Activated CD8-positive, alpha-beta memory T cell treated with anti-CD3 and anti-CD28 coated beads for 1 hour (primary cell): Measurements from ENCODE around the gene CYB561D2.
A peak's percentile ranks its signal among the peaks of the same experiment; 100 is the strongest.

Source experiments
- DNase-seq, 2 donors: peaks; one replicate each; pipeline ENCODE4 v3.0.0-alpha.2; 2020; ENCODE audit warnings: low read depth in 1 of 2; ENCODE audit errors: extremely low read depth in 1 of 2

Gene CYB561D2

DNA sequence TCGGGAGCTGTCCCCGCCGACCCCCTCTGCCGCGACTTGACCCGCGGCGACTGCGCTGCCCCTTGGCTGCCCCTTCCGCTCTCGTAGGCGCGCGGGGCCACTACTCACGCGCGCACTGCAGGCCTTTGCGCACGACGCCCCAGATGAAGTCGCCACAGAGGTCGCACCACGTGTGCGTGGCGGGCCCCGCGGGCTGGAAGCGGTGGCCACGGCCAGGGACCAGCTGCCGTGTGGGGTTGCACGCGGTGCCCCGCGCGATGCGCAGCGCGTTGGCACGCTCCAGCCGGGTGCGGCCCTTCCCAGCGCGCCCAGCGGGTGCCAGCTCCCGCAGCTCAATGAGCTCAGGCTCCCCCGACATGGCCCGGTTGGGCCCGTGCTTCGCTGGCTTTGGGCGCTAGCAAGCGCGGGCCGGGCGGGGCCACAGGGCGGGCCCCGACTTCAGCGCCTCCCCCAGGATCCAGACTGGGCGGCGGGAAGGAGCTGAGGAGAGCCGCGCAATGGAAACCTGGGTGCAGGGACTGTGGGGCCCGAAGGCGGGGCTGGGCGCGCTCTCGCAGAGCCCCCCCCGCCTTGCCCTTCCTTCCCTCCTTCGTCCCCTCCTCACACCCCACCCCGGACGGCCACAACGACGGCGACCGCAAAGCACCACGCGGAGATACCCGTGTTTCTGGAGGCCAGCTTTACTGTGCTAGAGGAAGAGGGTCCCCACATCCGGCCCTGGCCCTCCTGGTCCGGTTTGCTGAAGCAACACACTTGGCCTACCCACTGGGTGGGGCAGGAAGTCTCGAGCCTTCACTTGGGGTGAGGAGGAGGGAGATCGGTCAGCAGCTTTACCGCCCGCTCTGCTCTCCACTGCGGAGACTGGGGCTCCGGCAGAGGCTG lies 10.0 kb upstream of the CYB561D2 start, which contains the start of gene RASSF1:
TSS of gene RASSF1 (minus strand) at position 389 of the 882 bp plus-strand sequence. CDS start at position 358, 31 bp downstream.
- DNase-seq: peak in 1 of 2 donors; percentile 43

DNA sequence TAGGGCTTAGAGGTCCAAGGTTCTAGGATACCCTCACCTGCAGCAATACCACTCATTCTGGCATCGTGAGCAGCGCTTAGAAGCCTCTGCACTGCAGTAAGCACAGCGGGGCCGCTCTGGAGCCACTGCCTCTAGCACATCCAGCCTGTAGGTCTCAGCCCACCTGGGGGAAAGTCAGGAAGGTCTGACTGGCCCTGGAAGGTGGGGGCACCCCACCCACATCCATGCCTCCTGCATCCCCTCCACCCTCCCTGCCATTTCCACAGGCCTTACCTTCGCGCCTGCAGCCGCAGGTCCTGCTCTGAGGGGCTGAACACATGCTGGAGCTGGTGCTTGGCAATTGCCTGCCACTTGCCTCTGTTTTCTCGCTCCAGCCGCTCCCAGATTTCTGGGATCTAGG lies 9.1 kb upstream of the CYB561D2 start:
- DNase-seq: no peak

DNA sequence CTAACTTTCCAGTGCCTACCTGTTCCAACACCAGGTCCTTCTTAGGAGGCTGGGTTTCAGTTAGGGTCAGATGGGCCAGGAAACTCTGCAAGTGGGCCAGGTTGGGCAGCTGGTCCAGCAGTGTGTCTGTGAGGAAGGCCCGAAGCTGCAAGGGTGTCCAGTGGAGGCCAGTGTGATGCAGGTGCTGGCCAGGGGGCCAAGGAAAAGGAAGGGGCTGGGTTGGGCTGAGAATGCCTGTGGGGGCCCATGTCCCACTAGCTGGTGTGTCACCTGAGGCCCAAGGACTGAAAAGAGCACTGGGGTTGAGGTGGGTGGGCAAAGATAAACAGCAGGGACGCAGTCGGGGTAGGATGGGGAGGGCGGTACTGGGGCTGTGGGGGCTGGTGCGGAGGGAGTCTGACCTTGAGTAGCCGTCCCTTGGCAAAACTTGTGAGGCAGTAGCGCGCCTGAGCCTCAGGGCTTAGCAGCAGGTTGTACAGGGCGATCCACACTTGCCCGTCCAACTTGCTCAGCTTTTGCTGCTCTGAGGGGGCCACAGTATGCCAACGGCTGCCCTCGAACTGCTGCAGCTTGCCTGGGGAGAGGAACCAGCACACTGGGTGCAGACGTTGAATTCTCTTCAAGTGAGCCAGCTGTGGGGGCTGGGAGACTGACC lies 8.5 kb upstream of the CYB561D2 start:
- DNase-seq: no peak

DNA sequence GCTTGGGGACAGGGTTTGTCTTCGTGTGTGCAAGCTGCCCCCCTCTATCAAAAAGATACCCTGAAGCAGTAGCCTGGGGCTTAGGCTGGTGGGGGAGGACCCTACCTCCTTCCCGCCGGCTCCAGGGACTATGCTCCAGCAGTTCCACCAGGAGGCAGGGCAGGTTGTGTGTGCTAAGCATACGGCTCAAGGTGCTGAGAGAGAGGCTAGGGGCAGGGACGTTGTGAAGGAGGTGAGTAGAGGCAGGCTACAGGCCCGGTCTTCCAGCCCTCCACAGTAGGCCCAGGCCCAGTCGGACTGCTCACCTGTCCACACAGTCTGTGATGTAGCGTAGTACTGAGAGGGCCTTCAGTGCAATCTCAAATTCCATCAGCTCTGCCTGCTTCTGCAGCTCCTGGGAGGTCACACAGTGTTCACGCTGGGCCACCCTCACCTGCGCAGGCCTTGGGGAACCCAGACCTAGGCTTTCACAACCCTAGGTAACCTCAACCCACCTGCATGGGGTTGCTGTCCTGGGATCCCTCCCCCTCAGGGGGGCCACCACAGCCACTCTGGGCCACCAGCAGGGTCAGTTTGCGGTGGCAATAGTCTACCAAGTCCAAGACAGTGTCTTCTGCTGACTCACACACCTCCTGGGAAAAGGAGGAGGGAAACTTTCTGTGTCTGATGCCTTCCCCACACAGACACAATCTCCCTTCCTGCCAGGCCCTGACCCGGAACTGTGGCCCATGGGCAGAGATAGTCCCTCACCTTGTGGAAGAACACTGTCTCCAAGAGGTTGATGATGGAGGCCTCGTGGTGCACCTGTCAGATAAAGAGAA lies 7.6 kb upstream of the CYB561D2 start:
- no peak for DNase-seq

DNA sequence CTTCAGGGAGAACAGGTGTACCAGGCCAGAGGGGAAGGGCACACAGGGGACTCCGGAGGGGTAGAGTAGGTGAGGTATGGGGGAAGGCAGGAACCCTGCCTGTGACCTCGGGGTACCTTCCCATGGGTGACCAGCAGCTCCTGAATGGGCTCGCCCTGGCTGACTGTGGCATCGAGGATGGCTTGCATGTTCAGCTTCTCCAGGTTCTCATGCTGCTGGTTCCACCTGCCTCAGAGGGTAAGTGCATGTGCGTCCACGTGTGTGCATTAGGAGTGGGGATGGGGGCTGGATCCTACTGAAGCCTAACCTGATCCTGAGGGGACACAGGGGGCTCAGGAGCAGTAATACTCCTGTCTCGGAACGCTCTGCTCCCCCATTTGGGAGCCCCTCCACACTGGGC lies 5.7 kb upstream of the CYB561D2 start:
- DNase-seq: no peak

DNA sequence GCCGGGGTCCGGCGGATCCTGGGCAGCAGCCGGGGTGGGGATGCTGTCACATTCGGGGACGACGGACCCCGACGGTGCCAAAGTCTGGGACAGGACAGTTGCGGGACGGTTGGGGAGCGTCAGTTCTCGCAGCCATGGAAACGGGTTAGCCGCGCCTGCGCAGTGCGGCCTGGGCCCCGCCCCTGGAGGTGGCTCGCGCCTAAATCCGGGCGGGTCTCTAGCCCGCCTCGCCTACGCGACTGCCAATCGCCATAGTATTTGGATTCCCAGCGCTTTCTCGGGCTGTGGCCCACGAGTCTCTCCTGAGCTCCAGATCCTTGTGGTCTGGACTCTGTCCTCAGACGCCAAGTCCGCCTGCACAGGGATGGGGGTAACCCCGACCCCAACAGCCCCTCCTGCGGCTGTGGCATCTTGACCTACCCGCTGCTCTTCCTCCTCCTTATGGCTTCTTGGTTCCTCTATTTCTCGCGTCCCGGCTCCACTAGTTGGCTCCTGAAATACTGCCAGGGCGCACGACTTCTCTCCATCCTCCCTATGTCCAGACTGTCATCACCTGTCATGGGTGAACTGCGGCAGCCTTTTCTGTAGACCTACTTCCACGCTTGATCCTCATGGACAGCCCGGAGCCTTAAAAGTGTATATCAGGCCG lies 5.0 kb upstream of the CYB561D2 start, which contains the start of gene ZMYND10:
TSS of gene ZMYND10 (minus strand) at position 147 of the 649 bp plus-strand sequence. CDS start 153 bp downstream, outside the sequence.
- peak; percentile 38 to 66 for DNase-seq

DNA sequence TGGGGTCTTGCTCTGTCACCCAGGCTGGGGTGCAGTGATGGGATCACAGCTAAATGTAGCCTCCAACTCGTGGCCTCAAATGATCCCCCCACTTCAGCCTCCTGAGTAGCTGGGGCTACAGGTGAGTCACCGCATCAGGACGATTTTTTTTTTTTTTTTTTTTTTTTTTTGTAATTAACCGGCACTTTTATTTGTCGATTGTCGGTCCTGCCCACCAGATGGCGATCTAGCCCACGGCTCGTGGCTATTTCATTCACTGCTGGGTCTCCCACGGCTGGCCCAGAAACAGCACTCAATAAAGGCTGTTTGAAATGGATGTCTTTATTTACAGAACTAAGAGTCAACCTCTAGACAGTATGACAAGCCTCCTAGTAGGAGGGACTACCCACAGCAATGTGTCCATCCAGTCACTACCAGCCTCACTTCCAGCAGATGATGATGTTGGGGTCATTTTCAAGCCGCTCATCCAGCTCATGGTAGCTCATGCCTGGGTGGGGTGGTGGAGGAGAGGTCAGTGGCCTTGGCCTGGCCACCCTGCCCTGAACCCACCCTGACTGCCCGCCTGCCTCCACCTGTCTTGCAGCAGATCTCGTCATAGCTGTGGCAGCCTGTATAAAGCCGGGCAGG lies 3.4 kb upstream of the CYB561D2 start:
- DNase-seq: peak; percentile 47 to 57

DNA sequence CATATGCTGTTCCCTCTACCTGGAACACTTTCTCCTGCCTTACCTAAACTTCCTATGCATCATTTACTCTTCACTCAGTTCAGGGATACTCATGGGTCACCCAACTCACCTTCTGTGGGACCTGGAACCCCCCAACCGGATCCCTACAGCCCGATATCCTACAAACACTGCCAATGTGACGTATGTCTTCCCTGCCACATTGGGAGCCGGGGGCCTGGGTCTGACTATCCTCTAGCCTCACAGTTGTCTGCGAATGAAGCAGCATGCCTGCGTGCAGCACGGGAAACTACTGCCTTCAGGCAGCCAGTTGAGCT lies 492 bp upstream of the CYB561D2 start:
- DNase-seq: no peak

DNA sequence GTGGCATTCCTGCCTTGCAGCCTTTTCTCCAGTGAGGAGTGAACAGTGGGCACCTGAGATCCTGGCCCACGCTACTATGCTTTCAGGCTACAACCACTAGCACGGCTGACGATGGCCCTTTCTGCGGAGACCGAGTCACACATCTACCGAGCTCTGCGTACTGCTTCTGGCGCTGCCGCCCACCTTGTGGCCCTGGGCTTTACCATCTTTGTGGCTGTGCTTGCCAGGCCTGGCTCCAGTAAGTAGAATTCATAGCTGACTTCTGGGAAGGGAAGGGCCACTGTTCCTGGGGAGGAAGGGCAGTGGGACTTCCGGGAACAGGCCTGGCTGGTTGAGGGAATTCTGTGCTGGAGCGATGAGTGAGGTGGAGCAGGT lies 648 bp downstream of the CYB561D2 start:
- DNase-seq: no peak

DNA sequence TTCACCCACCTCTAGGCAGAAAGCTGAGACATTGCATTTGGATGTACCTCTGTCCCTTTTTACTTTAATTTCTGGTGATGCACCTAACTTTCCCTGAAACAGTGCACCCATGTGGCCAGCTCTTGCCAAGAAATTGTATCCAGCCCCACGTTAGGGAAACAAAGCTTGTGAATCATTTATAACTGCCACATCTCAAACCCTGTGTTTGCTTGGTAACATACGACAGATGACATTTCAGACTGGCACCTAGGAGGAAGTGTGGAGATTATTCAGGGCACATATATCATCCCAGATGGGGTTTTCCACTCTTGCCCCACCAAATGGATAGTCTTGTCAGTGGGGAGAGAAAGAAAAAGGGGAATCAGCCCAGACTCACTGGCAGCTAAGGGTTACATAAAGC lies 2.1 kb downstream of the CYB561D2 start:
- no peak for DNase-seq

DNA sequence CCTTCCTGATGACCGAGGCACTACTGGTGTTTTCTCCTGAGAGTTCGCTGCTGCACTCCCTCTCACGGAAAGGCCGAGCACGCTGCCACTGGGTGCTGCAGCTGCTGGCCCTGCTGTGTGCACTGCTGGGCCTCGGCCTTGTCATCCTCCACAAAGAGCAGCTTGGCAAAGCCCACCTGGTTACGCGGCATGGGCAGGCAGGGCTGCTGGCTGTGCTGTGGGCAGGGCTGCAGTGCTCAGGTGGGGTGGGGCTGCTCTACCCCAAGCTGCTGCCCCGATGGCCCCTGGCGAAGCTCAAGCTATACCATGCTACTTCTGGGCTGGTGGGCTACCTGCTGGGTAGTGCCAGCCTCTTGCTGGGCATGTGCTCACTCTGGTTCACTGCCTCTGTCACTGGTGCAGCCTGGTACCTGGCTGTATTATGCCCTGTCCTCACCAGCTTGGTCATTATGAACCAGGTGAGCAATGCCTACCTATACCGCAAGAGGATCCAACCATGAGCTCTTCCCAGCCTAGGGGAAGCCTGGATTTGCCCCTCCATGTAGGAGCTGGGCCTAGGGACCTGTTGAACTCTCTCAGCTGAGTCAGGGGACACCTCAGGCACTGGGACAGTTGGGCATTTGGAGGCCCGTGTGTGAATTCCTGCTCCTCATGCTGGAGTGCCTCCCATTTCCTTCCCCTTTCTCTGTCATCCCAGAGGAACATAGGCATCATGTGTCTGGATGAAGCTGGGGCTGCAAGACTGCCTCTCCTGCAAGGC lies 2.8 kb downstream of the CYB561D2 start:
- no peak for DNase-seq

DNA sequence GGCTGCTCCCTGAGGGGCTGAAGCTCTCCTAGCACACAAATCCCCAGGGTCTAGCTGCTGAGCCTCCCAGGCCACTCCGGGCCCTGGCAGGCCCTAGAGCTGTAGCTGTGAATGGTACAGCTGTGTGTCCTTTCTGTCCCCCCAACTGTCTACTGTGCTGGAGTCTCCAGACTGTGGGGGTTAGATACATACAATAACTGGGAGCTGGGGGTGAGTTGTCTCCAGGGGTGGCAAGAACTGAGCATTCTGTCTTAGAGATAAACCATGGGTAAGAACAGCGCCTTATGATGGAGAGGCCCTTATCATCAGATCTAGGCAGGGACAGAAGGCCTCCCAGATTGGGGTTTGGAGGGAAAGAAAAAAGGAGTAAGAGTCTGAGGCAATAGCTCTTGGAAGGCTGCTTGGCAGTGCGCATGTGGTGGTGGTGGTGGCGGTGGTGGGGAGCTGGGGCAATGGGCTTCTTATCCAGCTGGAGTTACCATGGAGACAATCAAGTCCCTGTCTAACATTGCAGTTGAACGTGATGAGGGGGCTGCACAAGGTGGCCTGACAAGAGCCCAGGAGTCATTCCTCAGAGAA lies 3.6 kb downstream of the CYB561D2 start:
- DNase-seq: no peak

DNA sequence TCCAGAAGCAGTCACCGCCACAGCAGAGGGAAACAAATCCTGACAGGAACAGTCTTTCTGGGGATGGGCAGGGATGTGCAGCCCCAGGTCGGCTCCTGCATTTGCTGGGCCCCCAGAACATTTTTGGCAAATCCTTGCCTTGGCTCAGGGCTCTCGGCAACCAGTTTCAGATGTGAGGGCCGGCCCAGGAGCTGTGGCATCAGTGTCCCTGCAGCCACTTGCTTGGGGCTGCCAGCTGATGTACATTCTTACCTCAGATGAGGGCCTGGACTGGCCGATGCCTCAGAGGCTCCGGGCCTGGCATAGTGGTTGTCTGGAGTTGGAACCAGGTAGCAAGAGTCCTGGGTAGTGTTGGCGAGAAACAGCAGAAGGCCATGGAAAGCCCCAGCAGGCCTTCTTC lies 4.2 kb downstream of the CYB561D2 start:
- no peak for DNase-seq

DNA sequence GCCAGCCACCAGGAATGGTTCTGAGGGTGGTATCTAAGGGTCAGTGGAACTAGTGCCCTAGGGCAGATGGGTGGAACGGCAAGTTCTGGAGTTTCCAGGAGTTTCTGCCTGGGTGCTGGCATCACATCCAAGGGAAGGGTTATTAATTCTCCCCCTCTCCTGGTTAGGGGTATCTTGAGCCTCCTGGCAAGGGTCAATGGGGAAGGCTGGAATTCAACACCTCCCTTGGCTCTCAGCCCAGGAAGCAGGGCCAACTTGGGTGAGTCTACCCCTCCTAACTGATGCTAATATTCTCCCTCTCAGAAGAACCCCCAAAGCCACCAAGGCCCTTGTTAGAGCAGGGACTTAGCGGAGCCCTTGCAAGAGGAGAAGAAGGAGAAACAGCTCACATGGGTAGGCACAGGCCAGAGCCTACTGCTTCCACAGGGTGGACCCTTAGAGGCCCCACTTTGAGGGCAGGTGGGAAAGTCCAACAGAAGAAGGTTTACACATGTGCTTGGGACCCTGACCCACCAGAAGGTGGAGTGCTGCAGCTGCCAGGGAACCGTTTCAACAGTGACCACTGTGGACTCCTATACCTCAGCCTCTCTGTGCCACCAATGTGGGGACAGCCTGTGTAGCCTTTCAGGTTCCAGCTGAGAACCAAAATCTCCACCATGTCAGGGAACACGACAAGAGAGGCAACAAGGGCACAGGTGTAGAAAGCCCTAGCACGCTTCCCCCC lies 5.3 kb downstream of the CYB561D2 start:
- DNase-seq: no peak

DNA sequence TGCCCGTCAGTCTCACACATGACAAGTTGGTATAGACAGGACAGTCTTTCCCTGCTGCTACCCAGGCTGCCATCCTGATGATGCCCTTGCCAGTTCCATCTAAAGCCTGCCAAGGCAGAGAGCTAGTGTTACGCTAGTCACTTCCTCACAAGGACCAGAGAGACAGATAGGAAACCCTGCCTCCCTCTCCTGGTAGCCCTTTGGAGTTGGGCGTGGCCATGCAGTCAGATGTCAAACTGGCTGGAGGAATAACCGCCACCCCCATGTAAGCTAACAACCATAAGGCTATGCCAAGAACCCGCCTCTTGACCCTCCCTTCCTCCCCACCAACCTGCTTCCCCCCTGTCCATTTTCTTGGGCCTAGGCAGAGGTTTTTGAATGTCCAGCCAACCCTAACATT lies 5.9 kb downstream of the CYB561D2 start:
- DNase-seq: no peak

DNA sequence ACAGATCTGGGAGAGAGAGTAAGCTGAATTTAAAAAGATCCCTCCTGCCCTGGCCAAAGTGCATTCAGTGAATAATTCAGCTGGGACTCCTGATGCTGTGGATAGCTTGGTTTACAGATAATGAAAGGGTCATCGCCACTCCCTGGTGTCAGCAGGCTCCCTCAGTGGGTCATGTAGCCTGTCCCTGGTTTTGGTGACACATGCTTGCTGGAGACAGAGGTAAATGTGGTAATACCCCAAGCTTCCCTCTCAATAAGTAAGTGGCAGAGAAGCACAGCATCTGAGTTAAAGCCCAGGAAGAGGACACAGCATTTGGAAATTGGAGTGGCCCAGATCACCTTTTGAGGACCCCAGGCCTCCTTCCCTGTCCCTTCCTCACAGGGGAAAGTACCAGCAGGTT lies 6.8 kb downstream of the CYB561D2 start:
- DNase-seq: no peak

DNA sequence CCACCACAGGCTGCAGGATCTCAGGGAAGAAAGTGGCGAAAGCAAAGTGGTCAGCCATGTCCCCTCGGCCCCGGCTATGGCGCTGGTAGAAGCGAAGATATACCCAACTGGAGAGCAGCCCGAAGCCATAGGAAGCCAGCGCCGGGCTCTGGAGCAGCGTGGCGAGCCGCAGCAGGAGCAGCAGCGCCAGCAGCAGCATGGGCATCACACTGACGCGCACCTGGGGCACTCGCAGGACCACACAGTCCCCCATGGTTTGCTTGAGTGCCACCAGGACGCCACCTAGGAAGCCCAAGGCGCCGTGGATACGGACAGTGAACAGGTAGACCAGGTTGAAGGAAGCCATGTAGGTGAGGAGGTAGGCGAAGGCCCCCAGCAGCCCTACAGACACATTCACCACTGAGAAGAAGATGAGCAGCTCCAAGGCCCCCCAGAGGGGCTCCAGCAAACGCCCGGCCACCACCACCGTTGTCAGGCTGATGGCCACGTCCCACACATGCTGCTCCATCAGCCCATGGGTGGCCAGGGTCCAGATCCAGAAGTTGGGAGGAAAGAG lies 7.8 kb downstream of the CYB561D2 start:
- no peak for DNase-seq
